ENCODE data around the gene CHD2.

CHD2 gene

GRCh38 chr15:92884436-92885223, 15.5 kb upstream of the CHD2 start:
- no peak for DNase-seq (ENCODE audit: insufficient read length, low spot score)
- FAIRE-seq = peak; percentile 47
- TF ChIP-seq TAF1 (IDR thresholded peaks at IDR 0.05; ENCODE audit: low read depth, low read length) (no peak), POLR2A (IDR thresholded peaks at IDR 0.05; ENCODE audit: low read depth, low read length) (no peak), PAX5 (IDR thresholded peaks at IDR 0.05; ENCODE audit: insufficient read depth, low read length, severe bottlenecking) (no peak), POU2F2 (IDR thresholded peaks at IDR 0.05; ENCODE audit: low read depth, low read length) (no peak)

GRCh38 chr15:92885224-92886041, 14.7 kb upstream of the CHD2 start:
- DNase-seq (ENCODE audit: insufficient read length, low spot score) = no peak
- no peak for TF ChIP-seq POLR2AphosphoS5 (IDR thresholded peaks at IDR 0.05; ENCODE audit: low read depth, low read length)
- no peak for TF ChIP-seq TAF1 (IDR thresholded peaks at IDR 0.05; ENCODE audit: low read depth, low read length)
- TF ChIP-seq SPI1 (IDR thresholded peaks at IDR 0.05; ENCODE audit: low read depth, low read length) = no peak
- no peak for TF ChIP-seq POU2F2 (IDR thresholded peaks at IDR 0.05; ENCODE audit: low read depth, low read length)
- no peak for TF ChIP-seq PAX5 (IDR thresholded peaks at IDR 0.05; ENCODE audit: insufficient read depth, low read length, severe bottlenecking)
- no peak for TF ChIP-seq POLR2A (IDR thresholded peaks at IDR 0.05; ENCODE audit: low read depth, low read length)
- FAIRE-seq = no peak

- DNase-seq (ENCODE audit: insufficient read length, low spot score) = no peak
- TF ChIP-seq POU2F2 (IDR thresholded peaks at IDR 0.05; ENCODE audit: low read depth, low read length) (no peak), TAF1 (IDR thresholded peaks at IDR 0.05; ENCODE audit: low read depth, low read length) (no peak), PAX5 (IDR thresholded peaks at IDR 0.05; ENCODE audit: insufficient read depth, low read length, severe bottlenecking) (no peak), POLR2AphosphoS5 (IDR thresholded peaks at IDR 0.05; ENCODE audit: low read depth, low read length) (no peak), SPI1 (IDR thresholded peaks at IDR 0.05; ENCODE audit: low read depth, low read length) (no peak), POLR2A (IDR thresholded peaks at IDR 0.05; ENCODE audit: low read depth, low read length) (no peak)
- FAIRE-seq = no peak
Measured at GRCh38 chr15:92886042-92886537, 14.0 kb upstream of the CHD2 start.

GRCh38 chr15:92886815-92887214, 13.3 kb upstream of the CHD2 start:
- DNase-seq (ENCODE audit: insufficient read length, low spot score) (no peak), FAIRE-seq (no peak)
- TF ChIP-seq PAX5 (IDR thresholded peaks at IDR 0.05; ENCODE audit: insufficient read depth, low read length, severe bottlenecking) = no peak
- TF ChIP-seq POU2F2 (IDR thresholded peaks at IDR 0.05; ENCODE audit: low read depth, low read length) = no peak
- no peak for TF ChIP-seq POLR2A (IDR thresholded peaks at IDR 0.05; ENCODE audit: low read depth, low read length)
- TF ChIP-seq POLR2AphosphoS5 (IDR thresholded peaks at IDR 0.05; ENCODE audit: low read depth, low read length) = no peak
- no peak for TF ChIP-seq SPI1 (IDR thresholded peaks at IDR 0.05; ENCODE audit: low read depth, low read length)
- TF ChIP-seq TAF1 (IDR thresholded peaks at IDR 0.05; ENCODE audit: low read depth, low read length) = no peak

GRCh38 chr15:92887869-92888268, 12.3 kb upstream of the CHD2 start:
- TF ChIP-seq SPI1 (IDR thresholded peaks at IDR 0.05; ENCODE audit: low read depth, low read length) = no peak
- TF ChIP-seq POU2F2 (IDR thresholded peaks at IDR 0.05; ENCODE audit: low read depth, low read length) = no peak
- no peak for TF ChIP-seq PAX5 (IDR thresholded peaks at IDR 0.05; ENCODE audit: insufficient read depth, low read length, severe bottlenecking)
- no peak for TF ChIP-seq POLR2A (IDR thresholded peaks at IDR 0.05; ENCODE audit: low read depth, low read length)
- TF ChIP-seq TAF1 (IDR thresholded peaks at IDR 0.05; ENCODE audit: low read depth, low read length) = no peak
- TF ChIP-seq POLR2AphosphoS5 (IDR thresholded peaks at IDR 0.05; ENCODE audit: low read depth, low read length) = no peak
- no peak for DNase-seq (ENCODE audit: insufficient read length, low spot score)
- FAIRE-seq = no peak

GRCh38 chr15:92889390-92890107, 10.6 kb upstream of the CHD2 start:
- no peak for TF ChIP-seq TAF1 (IDR thresholded peaks at IDR 0.05; ENCODE audit: low read depth, low read length)
- no peak for TF ChIP-seq SPI1 (IDR thresholded peaks at IDR 0.05; ENCODE audit: low read depth, low read length)
- TF ChIP-seq POU2F2 (IDR thresholded peaks at IDR 0.05; ENCODE audit: low read depth, low read length) = no peak
- TF ChIP-seq POLR2AphosphoS5 (IDR thresholded peaks at IDR 0.05; ENCODE audit: low read depth, low read length) = no peak; the same call in 1 of the 2 replicates
- DNase-seq (ENCODE audit: insufficient read length, low spot score) = no peak
- FAIRE-seq = no peak

GRCh38 chr15:92891533-92892200, 8.5 kb upstream of the CHD2 start:
- no peak for FAIRE-seq
- TF ChIP-seq POLR2A (IDR thresholded peaks at IDR 0.05; ENCODE audit: low read depth, low read length) = no peak
- TF ChIP-seq POLR2AphosphoS5 (IDR thresholded peaks at IDR 0.05; ENCODE audit: low read depth, low read length) = no peak
- TF ChIP-seq POU2F2 (IDR thresholded peaks at IDR 0.05; ENCODE audit: low read depth, low read length) = no peak
- TF ChIP-seq TAF1 (IDR thresholded peaks at IDR 0.05; ENCODE audit: low read depth, low read length) = no peak
- TF ChIP-seq PAX5 (IDR thresholded peaks at IDR 0.05; ENCODE audit: insufficient read depth, low read length, severe bottlenecking) = no peak
- TF ChIP-seq SPI1 (IDR thresholded peaks at IDR 0.05; ENCODE audit: low read depth, low read length) = no peak
- no peak for DNase-seq (ENCODE audit: insufficient read length, low spot score)

GRCh38 chr15:92892201-92892555, 7.9 kb upstream of the CHD2 start:
- TF ChIP-seq POU2F2 (IDR thresholded peaks at IDR 0.05; ENCODE audit: low read depth, low read length) = no peak
- no peak for TF ChIP-seq TAF1 (IDR thresholded peaks at IDR 0.05; ENCODE audit: low read depth, low read length)
- no peak for TF ChIP-seq SPI1 (IDR thresholded peaks at IDR 0.05; ENCODE audit: low read depth, low read length)
- no peak for TF ChIP-seq PAX5 (IDR thresholded peaks at IDR 0.05; ENCODE audit: insufficient read depth, low read length, severe bottlenecking)
- TF ChIP-seq POLR2AphosphoS5 (IDR thresholded peaks at IDR 0.05; ENCODE audit: low read depth, low read length) = no peak
- no peak for TF ChIP-seq POLR2A (IDR thresholded peaks at IDR 0.05; ENCODE audit: low read depth, low read length)
- FAIRE-seq (no peak), DNase-seq (ENCODE audit: insufficient read length, low spot score) (no peak)
